A673 (cell line): ENCODE measurements around the gene XIRP1.

Source experiments
- EZH2 ChIP-seq: fragments of 200-600 bp; sonication (generic); IDR thresholded peaks from 2 replicates; pipeline ENCODE4 v1.6.1; 2017; ENCODE audit warnings: borderline replicate concordance, low read depth, mild to moderate bottlenecking, mixed read lengths, antibody characterized with exemption, low read length; ENCODE audit not compliant: poor library complexity, severe bottlenecking
- TF ChIP-seq, protein P1 (sequence below): fragments of 300-800, 200-600 bp; sonication (generic); conservative IDR thresholded peaks from 2 replicates; pipeline ENCODE4 v1.5.1; 2017; ENCODE audit warnings: low read depth, mild to moderate bottlenecking, antibody characterized with exemption, low read length, moderate library complexity, mixed read lengths

- TF ChIP-seq, protein P1, sequence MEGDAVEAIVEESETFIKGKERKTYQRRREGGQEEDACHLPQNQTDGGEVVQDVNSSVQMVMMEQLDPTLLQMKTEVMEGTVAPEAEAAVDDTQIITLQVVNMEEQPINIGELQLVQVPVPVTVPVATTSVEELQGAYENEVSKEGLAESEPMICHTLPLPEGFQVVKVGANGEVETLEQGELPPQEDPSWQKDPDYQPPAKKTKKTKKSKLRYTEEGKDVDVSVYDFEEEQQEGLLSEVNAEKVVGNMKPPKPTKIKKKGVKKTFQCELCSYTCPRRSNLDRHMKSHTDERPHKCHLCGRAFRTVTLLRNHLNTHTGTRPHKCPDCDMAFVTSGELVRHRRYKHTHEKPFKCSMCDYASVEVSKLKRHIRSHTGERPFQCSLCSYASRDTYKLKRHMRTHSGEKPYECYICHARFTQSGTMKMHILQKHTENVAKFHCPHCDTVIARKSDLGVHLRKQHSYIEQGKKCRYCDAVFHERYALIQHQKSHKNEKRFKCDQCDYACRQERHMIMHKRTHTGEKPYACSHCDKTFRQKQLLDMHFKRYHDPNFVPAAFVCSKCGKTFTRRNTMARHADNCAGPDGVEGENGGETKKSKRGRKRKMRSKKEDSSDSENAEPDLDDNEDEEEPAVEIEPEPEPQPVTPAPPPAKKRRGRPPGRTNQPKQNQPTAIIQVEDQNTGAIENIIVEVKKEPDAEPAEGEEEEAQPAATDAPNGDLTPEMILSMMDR = no peak
- no peak for TF ChIP-seq EZH2
Measured at GRCh38 chr3:39150148-39150802, 42.1 kb downstream of the XIRP1 start.
